ENCODE measurements around the gene GFRA3. TPM values are rescaled to one million over a fixed set of nuclear protein-coding genes. Genes with fewer than 3 reads are reported as not detected.
"Not testable (repeated sequence)": the region's sequence is repeated elsewhere in the genome, so short reads cannot be mapped to it uniquely, and the experiment has no call there.

The GFRA3 gene
- total RNA-seq, 1 experiment from 2014 or later: 2.4 TPM

GRCh38 chr5:138258704-138259292 lies 15.6 kb downstream of the GFRA3 start:
- no peaks in the 10 kb centered on the region for H3K4me1 ChIP-seq
- no TSS peak for BruUV-seq (replicated peaks)
- H3K9me3 ChIP-seq: no peaks in the 10 kb centered on the region
- H3K4me3 Mint-ChIP-seq (ENCODE audit: unreplicated experiment): no peak overlapping the region
- DNase-seq: no peak
- CTCF ChIA-PET: no interaction called here
- no peak overlapping the region for H3K4me3 ChIP-seq (ENCODE audit: low read depth, low read length)
- H3K27ac Mint-ChIP-seq (ENCODE audit: unreplicated experiment): no peak overlapping the region
- H3K9me3 Mint-ChIP-seq (ENCODE audit: unreplicated experiment): no peaks in the 10 kb centered on the region
- POLR2A ChIA-PET: no interaction called here
- no peaks in the 10 kb centered on the region for H3K27me3 ChIP-seq (replicated peaks; ENCODE audit: control insufficient read depth, insufficient read depth, low read length)
- no peaks in the 10 kb centered on the region for H3K4me1 Mint-ChIP-seq (ENCODE audit: low read depth, unreplicated experiment)
- H3K27me3 Mint-ChIP-seq (ENCODE audit: insufficient read depth, unreplicated experiment): no peaks in the 10 kb centered on the region
- TF ChIP-seq, protein P1, sequence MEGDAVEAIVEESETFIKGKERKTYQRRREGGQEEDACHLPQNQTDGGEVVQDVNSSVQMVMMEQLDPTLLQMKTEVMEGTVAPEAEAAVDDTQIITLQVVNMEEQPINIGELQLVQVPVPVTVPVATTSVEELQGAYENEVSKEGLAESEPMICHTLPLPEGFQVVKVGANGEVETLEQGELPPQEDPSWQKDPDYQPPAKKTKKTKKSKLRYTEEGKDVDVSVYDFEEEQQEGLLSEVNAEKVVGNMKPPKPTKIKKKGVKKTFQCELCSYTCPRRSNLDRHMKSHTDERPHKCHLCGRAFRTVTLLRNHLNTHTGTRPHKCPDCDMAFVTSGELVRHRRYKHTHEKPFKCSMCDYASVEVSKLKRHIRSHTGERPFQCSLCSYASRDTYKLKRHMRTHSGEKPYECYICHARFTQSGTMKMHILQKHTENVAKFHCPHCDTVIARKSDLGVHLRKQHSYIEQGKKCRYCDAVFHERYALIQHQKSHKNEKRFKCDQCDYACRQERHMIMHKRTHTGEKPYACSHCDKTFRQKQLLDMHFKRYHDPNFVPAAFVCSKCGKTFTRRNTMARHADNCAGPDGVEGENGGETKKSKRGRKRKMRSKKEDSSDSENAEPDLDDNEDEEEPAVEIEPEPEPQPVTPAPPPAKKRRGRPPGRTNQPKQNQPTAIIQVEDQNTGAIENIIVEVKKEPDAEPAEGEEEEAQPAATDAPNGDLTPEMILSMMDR (IDR thresholded peaks at IDR 0.05; ENCODE audit: insufficient read depth in 1 of 2, low read depth in 1 of 2, low read length in 1 of 2, severe bottlenecking in 1 of 2, unreplicated experiment in 1 of 2): no peak
- intact Hi-C loops (cut with micrococcal nuclease; ENCODE audit: unreplicated experiment): no loop called here
- no peaks in the 10 kb centered on the region for H3K36me3 ChIP-seq (ENCODE audit: control insufficient read depth, insufficient read depth, low read length)
- no peaks in the 10 kb centered on the region for H3K36me3 Mint-ChIP-seq (ENCODE audit: insufficient read depth, unreplicated experiment)

GRCh38 chr5:138257583-138257982 lies 16.8 kb downstream of the GFRA3 start:
- no peak overlapping the region for H3K27ac Mint-ChIP-seq (ENCODE audit: unreplicated experiment)
- no peaks in the 10 kb centered on the region for H3K4me1 Mint-ChIP-seq (ENCODE audit: low read depth, unreplicated experiment)
- H3K4me3 Mint-ChIP-seq (ENCODE audit: unreplicated experiment): no peak overlapping the region
- BruUV-seq (replicated peaks): no TSS peak
- POLR2A ChIA-PET: no interaction called here
- H3K4me1 ChIP-seq: no peaks in the 10 kb centered on the region
- H3K9me3 Mint-ChIP-seq (ENCODE audit: unreplicated experiment): no peaks in the 10 kb centered on the region
- no peaks in the 10 kb centered on the region for H3K27me3 ChIP-seq (replicated peaks; ENCODE audit: control insufficient read depth, insufficient read depth, low read length)
- intact Hi-C loops (cut with micrococcal nuclease; ENCODE audit: unreplicated experiment): no loop called here
- H3K36me3 ChIP-seq (ENCODE audit: control insufficient read depth, insufficient read depth, low read length): no peaks in the 10 kb centered on the region
- H3K9me3 ChIP-seq: no peaks in the 10 kb centered on the region
- TF ChIP-seq, protein P1 (IDR thresholded peaks at IDR 0.05; ENCODE audit: insufficient read depth in 1 of 2, low read depth in 1 of 2, low read length in 1 of 2, severe bottlenecking in 1 of 2, unreplicated experiment in 1 of 2): no peak
- no peaks in the 10 kb centered on the region for H3K36me3 Mint-ChIP-seq (ENCODE audit: insufficient read depth, unreplicated experiment)
- H3K27me3 Mint-ChIP-seq (ENCODE audit: insufficient read depth, unreplicated experiment): no peaks in the 10 kb centered on the region
- CTCF ChIA-PET: no interaction called here
- no peak for DNase-seq
- H3K4me3 ChIP-seq (ENCODE audit: low read depth, low read length): no peak overlapping the region

GRCh38 chr5:138252944-138253343 lies 21.5 kb downstream of the GFRA3 start:
- Histone ChIP-seq H3K27me3 (replicated peaks; ENCODE audit: control insufficient read depth, insufficient read depth, low read length) (no peaks in the 10 kb centered on the region), H3K9me3 (no peaks in the 10 kb centered on the region), H3K4me3 (ENCODE audit: low read depth, low read length) (no peak overlapping the region), H3K36me3 (ENCODE audit: control insufficient read depth, insufficient read depth, low read length) (no peaks in the 10 kb centered on the region), H3K4me1 (no peaks in the 10 kb centered on the region)
- H3K27me3 Mint-ChIP-seq (ENCODE audit: insufficient read depth, unreplicated experiment): no peaks in the 10 kb centered on the region
- intact Hi-C loops (cut with micrococcal nuclease; ENCODE audit: unreplicated experiment): no loop called here
- TF ChIP-seq, protein P1 (IDR thresholded peaks at IDR 0.05; ENCODE audit: insufficient read depth in 1 of 2, low read depth in 1 of 2, low read length in 1 of 2, severe bottlenecking in 1 of 2, unreplicated experiment in 1 of 2): no peak
- H3K4me1 Mint-ChIP-seq (ENCODE audit: low read depth, unreplicated experiment): no peaks in the 10 kb centered on the region
- H3K4me3 Mint-ChIP-seq (ENCODE audit: unreplicated experiment): no peak overlapping the region
- no peaks in the 10 kb centered on the region for H3K36me3 Mint-ChIP-seq (ENCODE audit: insufficient read depth, unreplicated experiment)
- H3K9me3 Mint-ChIP-seq (ENCODE audit: unreplicated experiment): no peaks in the 10 kb centered on the region
- H3K27ac Mint-ChIP-seq (ENCODE audit: unreplicated experiment): no peak overlapping the region
- no TSS peak for BruUV-seq (replicated peaks)
- ChIA-PET CTCF (no interaction called here), POLR2A (no interaction called here)
- DNase-seq: no peak

- POLR2A ChIA-PET; H3K27ac Mint-ChIP-seq (ENCODE audit: unreplicated experiment); BruUV-seq (replicated peaks); H3K27me3 ChIP-seq (replicated peaks; ENCODE audit: control insufficient read depth, insufficient read depth, low read length); H3K9me3 ChIP-seq; H3K4me3 Mint-ChIP-seq (ENCODE audit: unreplicated experiment); H3K36me3 ChIP-seq (ENCODE audit: control insufficient read depth, insufficient read depth, low read length); DNase-seq; CTCF ChIA-PET; intact Hi-C loops (cut with micrococcal nuclease; ENCODE audit: unreplicated experiment); H3K9me3 Mint-ChIP-seq (ENCODE audit: unreplicated experiment); H3K4me3 ChIP-seq (ENCODE audit: low read depth, low read length); H3K36me3 Mint-ChIP-seq (ENCODE audit: insufficient read depth, unreplicated experiment); H3K4me1 Mint-ChIP-seq (ENCODE audit: low read depth, unreplicated experiment); H3K27me3 Mint-ChIP-seq (ENCODE audit: insufficient read depth, unreplicated experiment): not testable (repeated sequence)
- peaks cover 15% of the 10 kb centered on the region; the same call in 1 of the 2 replicates for H3K4me1 ChIP-seq
Measured at GRCh38 chr5:138247800-138248199, 26.6 kb downstream of the GFRA3 start.
